Gastrocnemius medialis (tissue), 4 donors: ENCODE measurements around the gene LRRC8C. TPM values are rescaled to one million over a fixed set of nuclear protein-coding genes. Genes with fewer than 3 reads are reported as not detected.

ENCODE experiments used
- ATAC-seq, 2 donors: fragments of 150-250 bp; one replicate each; pipeline ENCODE4 v1.9.1; 2016
- DNase-seq, 2 donors: peaks; one replicate each; pipeline ENCODE4 v3.0.0-alpha.2; 2019
- H3K27ac ChIP-seq, 4 donors: fragments of 200-600 bp; sonication (generic); 1 replicate in 1 of 4; 2 replicates in 3 of 4; pipeline ENCODE4 v1.5.1; 2016 to 2018; ENCODE audit warnings: mild to moderate bottlenecking in 2 of 4, moderate library complexity in 1 of 4
- H3K27me3 ChIP-seq, 3 donors: fragments of 200-600 bp; sonication (generic) in 2 of 3; 1 replicate in 1 of 3; 2 replicates in 2 of 3; pipeline versions ENCODE4 v1.5.1 to v1.6.0; 2016 to 2019; ENCODE audit warnings: mild to moderate bottlenecking in 1 of 3, moderate library complexity in 1 of 3
- H3K36me3 ChIP-seq, 2 donors: fragments of 200-600 bp; sonication (generic) in 1 of 2; one replicate each; pipeline ENCODE4 v1.5.1; 2017 to 2018
- H3K4me1 ChIP-seq, 2 donors: fragments of 200-600 bp; sonication (generic) in 1 of 2; one replicate each; pipeline ENCODE4 v1.5.1; 2016 to 2017; ENCODE audit warnings: mild to moderate bottlenecking in 2 of 2
- H3K4me3 ChIP-seq, 4 donors: fragments of 200-600 bp; sonication (generic) in 3 of 4; 1 replicate in 1 of 4; 2 replicates in 3 of 4; pipeline ENCODE4 v1.5.1; 2016 to 2019; ENCODE audit warnings: mild to moderate bottlenecking in 2 of 4
- H3K9me3 ChIP-seq, 3 donors: fragments of 200-600 bp; sonication (generic) in 2 of 3; 1 replicate in 1 of 3; 2 replicates in 2 of 3; pipeline ENCODE4 v1.5.1; 2016 to 2019
- POLR2A ChIP-seq, 2 donors: fragments of 450-650 bp; IDR thresholded peaks; one replicate each; pipeline ENCODE4 v1.6.1; 2017; ENCODE audit warnings: antibody characterized with exemption in 2 of 2, mild to moderate bottlenecking in 2 of 2, moderate library complexity in 2 of 2
- in situ Hi-C, 4 donors: fragments of 200-750 bp; cut with MboI; loops; one replicate each; pipeline versions ENCODE4 v1.15.0 to v1.8.0; 2017; ENCODE audit warnings: low sequenced_read_pairs in 4 of 4
- intact Hi-C: fragments of 100-400 bp; cut with DNase I; formaldehyde crosslinking; loops from one replicate; pipeline ENCODE4 v1.15.1; 2023; ENCODE audit warnings: low total_unique reads
- total RNA-seq, 4 donors: library from RNA; depleted of rRNA; stranded (reverse); fragments of >200 nt; gene quantifications; one replicate each; pipeline versions ENCODE4 v1.1.0 to v1.2.3, GENCODE V29; 2016
- TF ChIP-seq, protein P1 (sequence below), 5 experiments: fragments of 450-650 bp in 3 of 5; fragments of 200-600 bp in 2 of 5; sonication (generic) in 2 of 5; IDR thresholded peaks in 4 of 5; conservative IDR thresholded peaks in 1 of 5; 1 replicate in 4 of 5; 2 replicates in 1 of 5; pipeline ENCODE4 v1.5.1; 2016 to 2019; ENCODE audit warnings: antibody characterized with exemption in 5 of 5, mild to moderate bottlenecking in 3 of 5, moderate library complexity in 3 of 5

LRRC8C gene
- total RNA-seq, 4 donors from 2014 or later = 2.9 to 5.8 (median 4.1) TPM

DNA sequence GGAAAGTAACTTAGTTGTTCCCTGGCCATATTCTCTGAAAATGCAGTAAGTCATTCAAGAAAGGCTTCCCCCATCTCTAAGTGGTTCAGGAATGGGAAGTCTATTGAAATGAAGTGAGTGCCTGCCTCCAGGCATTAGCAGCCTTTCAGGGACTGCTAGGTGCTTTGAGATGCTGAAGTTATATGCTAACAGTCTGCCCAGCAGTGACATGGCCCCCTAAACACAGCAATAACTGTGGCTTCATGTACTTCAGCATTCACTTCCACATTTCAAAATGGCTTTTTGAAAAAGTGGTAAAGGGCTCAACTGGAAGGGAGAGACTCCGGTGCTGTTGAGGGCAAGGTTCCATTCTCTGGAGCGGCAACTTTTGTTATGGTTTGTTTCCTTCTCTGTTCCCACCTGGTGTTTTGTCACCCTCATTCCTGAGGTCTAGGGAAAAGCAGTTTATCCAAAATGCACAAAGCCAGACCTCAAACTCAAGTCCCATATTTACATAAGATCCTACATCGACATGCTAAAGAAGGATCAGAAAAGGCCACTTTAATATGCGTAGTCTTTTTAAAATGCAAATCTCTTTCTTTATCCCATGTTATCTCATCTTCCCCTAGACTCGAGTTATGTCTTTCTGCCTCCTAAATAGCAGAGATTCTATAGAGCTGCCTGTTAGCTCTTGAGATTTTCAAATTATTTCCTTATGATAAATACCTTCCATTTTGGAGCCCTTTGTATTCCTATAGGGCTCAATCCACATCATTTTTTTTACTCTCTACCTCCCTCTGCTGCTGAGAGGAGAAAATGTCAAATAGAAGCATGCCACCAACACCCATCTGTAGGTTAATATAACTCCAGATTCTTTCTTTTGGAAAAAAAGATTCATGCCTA lies 34.2 kb upstream of the LRRC8C start:
- TF ChIP-seq, protein P1, sequence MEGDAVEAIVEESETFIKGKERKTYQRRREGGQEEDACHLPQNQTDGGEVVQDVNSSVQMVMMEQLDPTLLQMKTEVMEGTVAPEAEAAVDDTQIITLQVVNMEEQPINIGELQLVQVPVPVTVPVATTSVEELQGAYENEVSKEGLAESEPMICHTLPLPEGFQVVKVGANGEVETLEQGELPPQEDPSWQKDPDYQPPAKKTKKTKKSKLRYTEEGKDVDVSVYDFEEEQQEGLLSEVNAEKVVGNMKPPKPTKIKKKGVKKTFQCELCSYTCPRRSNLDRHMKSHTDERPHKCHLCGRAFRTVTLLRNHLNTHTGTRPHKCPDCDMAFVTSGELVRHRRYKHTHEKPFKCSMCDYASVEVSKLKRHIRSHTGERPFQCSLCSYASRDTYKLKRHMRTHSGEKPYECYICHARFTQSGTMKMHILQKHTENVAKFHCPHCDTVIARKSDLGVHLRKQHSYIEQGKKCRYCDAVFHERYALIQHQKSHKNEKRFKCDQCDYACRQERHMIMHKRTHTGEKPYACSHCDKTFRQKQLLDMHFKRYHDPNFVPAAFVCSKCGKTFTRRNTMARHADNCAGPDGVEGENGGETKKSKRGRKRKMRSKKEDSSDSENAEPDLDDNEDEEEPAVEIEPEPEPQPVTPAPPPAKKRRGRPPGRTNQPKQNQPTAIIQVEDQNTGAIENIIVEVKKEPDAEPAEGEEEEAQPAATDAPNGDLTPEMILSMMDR (IDR thresholded peaks at IDR 0.05 in 4 of 5, conservative IDR thresholded peaks at IDR 0.05 in 1 of 5) = peak; percentile 60 to 70 (median 69)
- TF ChIP-seq POLR2A (IDR thresholded peaks at IDR 0.05) = no peak
- intact Hi-C loops = loop anchor here (1.0 to 10.0 kb wide), 3 partner anchors 76 to 166 kb away; no protein-coding TSS in a partner anchor

DNA sequence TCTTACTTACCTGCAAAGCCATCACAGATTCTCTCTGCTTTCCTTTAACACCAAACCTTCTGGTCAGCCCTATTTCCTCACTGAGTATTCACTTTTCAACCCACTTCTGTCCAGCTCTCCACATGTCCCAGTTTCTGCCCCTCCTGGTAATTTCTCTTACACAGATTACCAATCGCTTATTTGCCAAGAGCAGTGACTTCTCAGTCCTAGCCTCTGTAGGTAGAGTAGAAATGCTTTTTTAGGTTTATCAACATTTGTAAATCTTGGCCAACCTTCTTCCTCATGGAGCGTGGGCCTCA lies 33.6 kb upstream of the LRRC8C start:
- in situ Hi-C loops = loop anchor here in 3 of 4 donors (5.0 to 10.0 kb wide), 2 partner anchors 112 to 114 kb away; no protein-coding TSS in a partner anchor
- ATAC-seq = peak; percentile 7 to 11
- Histone ChIP-seq H3K27me3 (no peaks in the 10 kb centered on the region), H3K27ac (no peak overlapping the region), H3K9me3 (no peaks in the 10 kb centered on the region), H3K36me3 (no peaks in the 10 kb centered on the region), H3K4me3 (no peak overlapping the region), H3K4me1 (peaks cover 9 to 16% of the 10 kb centered on the region in 2 donors)
- TF ChIP-seq, protein P1 (IDR thresholded peaks at IDR 0.05 in 4 of 5, conservative IDR thresholded peaks at IDR 0.05 in 1 of 5) = no peak
- TF ChIP-seq POLR2A (IDR thresholded peaks at IDR 0.05) = no peak
- no peak for DNase-seq
- intact Hi-C loops = loop anchor here (1.0 to 10.0 kb wide), 3 partner anchors 76 to 166 kb away; no protein-coding TSS in a partner anchor

More for the DNA sequence above, 34.2 kb upstream of the LRRC8C start:
- in situ Hi-C loops = loop anchor here in 3 of 4 donors (5.0 to 10.0 kb wide), 2 partner anchors 111 to 114 kb away; no protein-coding TSS in a partner anchor
- Histone ChIP-seq H3K27me3 (no peaks in the 10 kb centered on the region), H3K4me3 (no peak overlapping the region), H3K36me3 (no peaks in the 10 kb centered on the region), H3K27ac (no peak overlapping the region), H3K9me3 (no peaks in the 10 kb centered on the region), H3K4me1 (peaks cover 3 to 10% of the 10 kb centered on the region in 2 donors)
- ATAC-seq (peak; percentile 77 to 84), DNase-seq (no peak)

DNA sequence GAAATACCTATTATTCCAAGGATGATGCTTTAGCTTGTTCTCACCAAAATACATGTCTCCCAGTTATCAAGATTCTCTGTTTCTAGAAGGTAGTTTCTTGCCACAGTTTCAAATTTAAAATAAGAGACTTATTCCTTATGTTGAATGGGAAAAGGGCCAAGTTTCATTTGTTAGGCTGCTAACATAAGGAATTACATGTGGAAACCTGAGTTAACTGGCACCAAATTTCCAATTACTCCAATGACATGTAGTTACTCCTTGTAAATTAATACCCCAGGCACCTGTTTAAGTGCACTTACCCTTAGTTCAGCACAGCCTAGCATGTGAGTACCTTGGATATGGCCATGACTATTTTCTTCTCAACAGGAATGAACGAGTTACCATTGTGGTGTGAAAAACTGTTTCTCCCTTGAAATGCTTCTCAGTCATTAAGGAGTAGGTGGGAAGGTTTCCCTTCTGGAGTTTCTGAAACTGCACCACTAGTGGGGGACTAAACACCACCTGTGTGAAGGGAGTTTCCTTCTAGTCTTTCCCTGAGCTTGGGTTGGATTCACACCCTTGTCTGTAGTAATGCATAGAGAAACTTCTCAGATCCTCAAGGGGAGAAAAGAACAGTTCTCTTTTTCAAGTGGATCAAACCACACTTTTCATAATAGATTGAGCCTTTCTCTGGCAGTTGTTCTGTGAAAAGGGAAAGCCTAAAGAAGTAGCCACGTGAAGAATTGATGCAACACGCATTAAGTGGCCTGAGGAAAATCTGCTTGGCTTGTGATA lies 32.3 kb upstream of the LRRC8C start:
- in situ Hi-C loops = loop anchor here in 1 of 4 donors (5.0 kb wide), 1 partner anchor 123 kb away; no protein-coding TSS in a partner anchor
- Histone ChIP-seq H3K4me3 (no peak overlapping the region), H3K4me1 (peaks cover 15 to 18% of the 10 kb centered on the region in 2 donors), H3K9me3 (no peaks in the 10 kb centered on the region), H3K27ac (no peak overlapping the region), H3K27me3 (no peaks in the 10 kb centered on the region), H3K36me3 (no peaks in the 10 kb centered on the region)
- TF ChIP-seq, protein P1 (IDR thresholded peaks at IDR 0.05 in 4 of 5, conservative IDR thresholded peaks at IDR 0.05 in 1 of 5) = no peak
- no peak for TF ChIP-seq POLR2A (IDR thresholded peaks at IDR 0.05)
- intact Hi-C loops = no loop called here
- DNase-seq = no peak
- ATAC-seq = no peak

DNA sequence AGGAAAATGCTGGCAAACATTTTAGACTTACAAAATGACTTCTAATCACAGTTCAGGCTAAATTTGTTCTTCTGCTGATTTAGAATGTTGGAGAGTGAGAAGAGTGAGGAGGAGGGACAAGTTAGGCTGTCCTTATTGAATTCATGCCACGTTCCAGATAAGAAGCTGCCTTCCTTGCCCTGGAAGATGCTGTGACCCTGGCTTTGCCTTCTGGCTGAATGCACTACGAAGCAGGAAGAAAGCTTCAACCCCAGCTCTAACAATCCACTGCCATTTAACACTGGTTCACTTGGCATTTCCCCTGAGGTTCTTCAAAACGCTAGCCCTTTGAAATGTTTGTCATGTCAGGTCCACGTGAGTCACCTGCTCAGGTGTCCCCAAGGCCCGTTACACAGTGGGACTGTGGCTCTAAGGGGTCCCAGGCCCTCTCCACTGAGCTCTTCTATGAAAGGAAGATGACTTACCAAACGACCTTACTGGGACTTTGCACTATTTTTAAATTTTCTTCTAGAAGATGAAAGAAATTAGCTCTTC lies 30.0 kb upstream of the LRRC8C start:
- TF ChIP-seq, protein P1 (IDR thresholded peaks at IDR 0.05 in 4 of 5, conservative IDR thresholded peaks at IDR 0.05 in 1 of 5) = no peak
- TF ChIP-seq POLR2A (IDR thresholded peaks at IDR 0.05) = no peak

More for the DNA sequence above, 30.0 kb upstream of the LRRC8C start:
- no peak overlapping the region for H3K4me3 ChIP-seq
- DNase-seq (no peak), ATAC-seq (no peak)
- in situ Hi-C loops = loop anchor here in 1 of 4 donors (5.0 kb wide), 1 partner anchor 126 kb away; no protein-coding TSS in a partner anchor
- no peaks in the 10 kb centered on the region for H3K36me3 ChIP-seq
- peaks cover 15 to 29% of the 10 kb centered on the region in 2 donors for H3K4me1 ChIP-seq
- intact Hi-C loops = no loop called here
- H3K9me3 ChIP-seq = no peaks in the 10 kb centered on the region
- no peak overlapping the region for H3K27ac ChIP-seq
- no peaks in the 10 kb centered on the region for H3K27me3 ChIP-seq
